Astrocyte of the cerebellum (primary cell): ENCODE results near the gene EGFR.
A peak's percentile ranks its signal among the peaks of the same experiment; 100 is the strongest.

Source experiments
- DNase-seq: peaks from one replicate; pipeline ENCODE4 v3.0.0-alpha.2; 2011; ENCODE audit warnings: low read depth
- H3K4me3 ChIP-seq: 2 replicates; pipeline ENCODE4 v1.5.1; 2011; ENCODE audit warnings: mild to moderate bottlenecking, low read depth, low read length, moderate library complexity
- CTCF ChIP-seq: IDR thresholded peaks from 2 replicates; pipeline ENCODE4 v1.5.1; 2012; ENCODE audit warnings: low read length, low read depth, moderate library complexity, mild to moderate bottlenecking; ENCODE audit errors: missing control alignments
- in situ Hi-C: cut with HindIII; loops from 2 replicates; pipeline ENCODE4 v1.10.0; 2017; ENCODE audit warnings: low sequenced_read_pairs

The EGFR gene

GRCh38 chr7:55065079-55065478 lies 46.3 kb downstream of the EGFR start:
- no peak overlapping the region for H3K4me3 ChIP-seq
- peak; percentile 93 for DNase-seq
- no peak for TF ChIP-seq CTCF
- in situ Hi-C loops: loop anchor here (25.0 kb wide), 1 partner anchor 253 kb away; no protein-coding TSS in a partner anchor

- TF ChIP-seq CTCF: no peak
- peak; percentile 70 for DNase-seq
- in situ Hi-C loops: loop anchor here (25.0 kb wide), 1 partner anchor 253 kb away; no protein-coding TSS in a partner anchor
Measured at GRCh38 chr7:55065511-55066229, 46.9 kb downstream of the EGFR start.

GRCh38 chr7:55066524-55066923 lies 47.7 kb downstream of the EGFR start:
- in situ Hi-C loops: loop anchor here (25.0 kb wide), 1 partner anchor 254 kb away; no protein-coding TSS in a partner anchor
- no peak for TF ChIP-seq CTCF
- H3K4me3 ChIP-seq: no peak overlapping the region
- DNase-seq: no peak

More at GRCh38 chr7:55065511-55066229, 46.9 kb downstream of the EGFR start:
- no peak overlapping the region for H3K4me3 ChIP-seq

- in situ Hi-C loops: loop anchor here (25.0 kb wide), 1 partner anchor 255 kb away; no protein-coding TSS in a partner anchor
Measured at GRCh38 chr7:55066938-55067337, 48.1 kb downstream of the EGFR start.

GRCh38 chr7:55067748-55068147 lies 48.9 kb downstream of the EGFR start:
- in situ Hi-C loops: loop anchor here (25.0 kb wide), 1 partner anchor 255 kb away; no protein-coding TSS in a partner anchor
- no peak overlapping the region for H3K4me3 ChIP-seq
- no peak for TF ChIP-seq CTCF
- no peak for DNase-seq

More at GRCh38 chr7:55066938-55067337, 48.1 kb downstream of the EGFR start:
- TF ChIP-seq CTCF: no peak
- H3K4me3 ChIP-seq: no peak overlapping the region
- DNase-seq: no peak

GRCh38 chr7:55069271-55069792 lies 50.5 kb downstream of the EGFR start:
- in situ Hi-C loops: loop anchor here (25.0 kb wide), 1 partner anchor 257 kb away; no protein-coding TSS in a partner anchor
- H3K4me3 ChIP-seq: no peak overlapping the region
- no peak for TF ChIP-seq CTCF
- no peak for DNase-seq
